ENCODE measurements around the gene TMPRSS12. TPM values are rescaled to one million over a fixed set of nuclear protein-coding genes. Genes with fewer than 3 reads are reported as not detected.

The TMPRSS12 gene
- total RNA-seq, 1 experiment from 2014 or later: not detected

- H3K9me2 ChIP-seq (replicated peaks; ENCODE audit: low read length): no peaks in the 10 kb centered on the region
- H4K20me1 ChIP-seq (ENCODE audit: low read length): no peaks in the 10 kb centered on the region
- no peak overlapping the region for H3K9ac ChIP-seq (ENCODE audit: low read length)
- no TSS peak for BruUV-seq (replicated peaks)
- H3K4me1 ChIP-seq (ENCODE audit: insufficient read depth, low read length): no peaks in the 10 kb centered on the region
- no peaks in the 10 kb centered on the region for H3F3A ChIP-seq (ENCODE audit: low read length, unreplicated experiment)
- H3K79me2 ChIP-seq (ENCODE audit: low read length): no peaks in the 10 kb centered on the region
- intact Hi-C loops (cut with micrococcal nuclease): no loop called here
- no peaks in the 10 kb centered on the region for H3K27me3 ChIP-seq (ENCODE audit: low read length)
- TF ChIP-seq EZH2phosphoT487 (IDR thresholded peaks at IDR 0.05; ENCODE audit: borderline replicate concordance, low read length): no peak
- TF ChIP-seq, protein P1, sequence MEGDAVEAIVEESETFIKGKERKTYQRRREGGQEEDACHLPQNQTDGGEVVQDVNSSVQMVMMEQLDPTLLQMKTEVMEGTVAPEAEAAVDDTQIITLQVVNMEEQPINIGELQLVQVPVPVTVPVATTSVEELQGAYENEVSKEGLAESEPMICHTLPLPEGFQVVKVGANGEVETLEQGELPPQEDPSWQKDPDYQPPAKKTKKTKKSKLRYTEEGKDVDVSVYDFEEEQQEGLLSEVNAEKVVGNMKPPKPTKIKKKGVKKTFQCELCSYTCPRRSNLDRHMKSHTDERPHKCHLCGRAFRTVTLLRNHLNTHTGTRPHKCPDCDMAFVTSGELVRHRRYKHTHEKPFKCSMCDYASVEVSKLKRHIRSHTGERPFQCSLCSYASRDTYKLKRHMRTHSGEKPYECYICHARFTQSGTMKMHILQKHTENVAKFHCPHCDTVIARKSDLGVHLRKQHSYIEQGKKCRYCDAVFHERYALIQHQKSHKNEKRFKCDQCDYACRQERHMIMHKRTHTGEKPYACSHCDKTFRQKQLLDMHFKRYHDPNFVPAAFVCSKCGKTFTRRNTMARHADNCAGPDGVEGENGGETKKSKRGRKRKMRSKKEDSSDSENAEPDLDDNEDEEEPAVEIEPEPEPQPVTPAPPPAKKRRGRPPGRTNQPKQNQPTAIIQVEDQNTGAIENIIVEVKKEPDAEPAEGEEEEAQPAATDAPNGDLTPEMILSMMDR (conservative IDR thresholded peaks at IDR 0.05; ENCODE audit: low read depth, low read length): no peak
- no peaks in the 10 kb centered on the region for H3K36me3 ChIP-seq (ENCODE audit: low read depth, low read length)
- ATAC-seq (no peak), DNase-seq (no peak)
- no peak overlapping the region for H3K4me2 ChIP-seq (ENCODE audit: low read length)
- no peak overlapping the region for H2AFZ ChIP-seq (ENCODE audit: low read length)
- H3K27ac ChIP-seq (ENCODE audit: low read length): no peak overlapping the region
- POLR2A ChIA-PET (ENCODE audit: unreplicated experiment): no interaction called here
- no peak overlapping the region for H3K4me3 ChIP-seq (ENCODE audit: low read length)
- CTCF ChIA-PET: no interaction called here
- H3K9me3 ChIP-seq (ENCODE audit: low read length): no peaks in the 10 kb centered on the region; the same call in 1 of the 2 replicates
Measured at GRCh38 chr12:50918584-50919316, 76.0 kb downstream of the TMPRSS12 start.

DNA sequence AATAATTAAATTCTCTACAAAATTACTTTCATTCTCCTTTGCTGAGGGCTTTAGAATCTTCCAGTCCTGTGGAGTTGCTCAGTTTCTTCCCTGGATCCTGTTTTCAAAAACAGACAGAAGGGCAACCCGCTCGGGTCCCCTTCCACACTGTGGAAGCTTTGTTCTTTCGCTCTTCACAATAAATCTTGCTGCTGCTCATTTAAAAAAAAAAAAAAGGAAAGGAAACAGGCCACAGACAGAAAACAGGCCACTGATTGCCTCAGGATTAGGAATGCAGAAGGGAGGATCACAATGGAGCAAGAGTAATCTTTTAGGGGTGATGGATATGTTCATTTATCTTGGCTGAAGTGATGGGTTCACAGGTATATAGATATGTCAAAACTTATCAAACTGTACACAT is 80.1 kb downstream of the TMPRSS12 start:
- H3F3A ChIP-seq (ENCODE audit: low read length, unreplicated experiment): no peaks in the 10 kb centered on the region
- TF ChIP-seq, protein P1 (conservative IDR thresholded peaks at IDR 0.05; ENCODE audit: low read depth, low read length): no peak
- TF ChIP-seq EZH2 (IDR thresholded peaks at IDR 0.05; ENCODE audit: low read length, unreplicated experiment): no peak
- DNase-seq (no peak), ATAC-seq (no peak)
- ChIA-PET POLR2A (ENCODE audit: unreplicated experiment) (no interaction called here), CTCF (interaction anchor here (0.6 kb wide), 1 partner anchor 61 kb away, joined by 3 read pairs; no protein-coding TSS in a partner anchor)
- H3K4me1 ChIP-seq (ENCODE audit: insufficient read depth, low read length): peaks cover 14% of the 10 kb centered on the region
- H3K36me3 ChIP-seq (ENCODE audit: low read depth, low read length): no peaks in the 10 kb centered on the region
- H3K4me2 ChIP-seq (ENCODE audit: low read length): no peak overlapping the region
- no peaks in the 10 kb centered on the region for H4K20me1 ChIP-seq (ENCODE audit: low read length)
- H3K9ac ChIP-seq (ENCODE audit: low read length): no peak overlapping the region
- intact Hi-C loops (cut with micrococcal nuclease): loop anchor here (10.0 kb wide), 1 partner anchor 58 kb away; no protein-coding TSS in a partner anchor
- no peaks in the 10 kb centered on the region for H3K9me3 ChIP-seq (ENCODE audit: low read length)
- no peak overlapping the region for H2AFZ ChIP-seq (ENCODE audit: low read length)
- no peaks in the 10 kb centered on the region for H3K27me3 ChIP-seq (ENCODE audit: low read length)
- no TSS peak for BruUV-seq (replicated peaks)
- no peaks in the 10 kb centered on the region for H3K79me2 ChIP-seq (ENCODE audit: low read length)
- no peaks in the 10 kb centered on the region for H3K9me2 ChIP-seq (replicated peaks; ENCODE audit: low read length)
- H3K4me3 ChIP-seq (ENCODE audit: low read length): no peak overlapping the region
- no peak overlapping the region for H3K27ac ChIP-seq (ENCODE audit: low read length)
